ENCODE data around the gene USB1.

DNA sequence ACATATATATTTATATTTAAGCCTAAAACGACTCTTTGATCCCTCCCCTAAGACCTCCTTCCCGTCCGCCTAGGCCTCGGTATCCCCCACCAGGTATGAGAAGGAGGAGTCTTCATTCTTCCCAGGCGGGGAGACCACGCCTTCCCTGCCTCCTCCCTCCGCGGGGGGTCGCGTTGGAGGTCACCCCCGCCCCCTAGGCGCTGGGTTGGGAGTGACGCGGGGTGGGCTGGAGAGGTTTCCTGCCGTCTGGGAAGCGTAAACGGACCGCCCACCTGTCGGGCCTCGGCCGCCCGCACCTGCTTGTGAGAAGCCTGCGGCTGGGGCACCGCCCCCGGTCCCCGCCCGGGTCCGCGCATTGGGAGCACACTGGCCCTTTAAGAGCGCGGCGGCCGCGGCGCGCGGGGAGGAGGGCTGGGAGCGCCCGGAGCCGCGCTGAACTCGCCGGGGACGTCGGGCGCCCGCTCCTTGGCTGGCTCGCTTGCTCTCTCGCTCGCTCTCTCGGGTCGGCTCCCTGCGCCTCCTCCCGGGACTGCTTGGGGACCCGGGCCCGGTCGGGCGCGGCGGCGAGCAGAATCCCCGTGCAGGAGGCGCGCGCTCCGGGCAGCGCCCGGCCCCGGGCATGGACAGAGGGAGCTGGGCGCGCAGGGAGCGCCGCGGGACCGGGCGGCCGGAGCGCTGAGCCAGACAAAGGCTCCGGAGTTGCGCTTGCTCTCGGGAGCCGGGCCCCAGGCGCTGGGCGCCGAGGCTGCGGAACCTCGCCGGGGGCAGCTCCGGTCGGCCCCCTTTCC is 24.3 kb downstream of the USB1 start, which contains the start of gene MMP15:
- TF ChIP-seq EZH2phosphoT487 (IDR thresholded peaks at IDR 0.05; ENCODE audit: borderline replicate concordance, low read length) (no peak), EZH2 (IDR thresholded peaks at IDR 0.05; ENCODE audit: low read length, unreplicated experiment) (no peak)
- TF ChIP-seq, protein P1, sequence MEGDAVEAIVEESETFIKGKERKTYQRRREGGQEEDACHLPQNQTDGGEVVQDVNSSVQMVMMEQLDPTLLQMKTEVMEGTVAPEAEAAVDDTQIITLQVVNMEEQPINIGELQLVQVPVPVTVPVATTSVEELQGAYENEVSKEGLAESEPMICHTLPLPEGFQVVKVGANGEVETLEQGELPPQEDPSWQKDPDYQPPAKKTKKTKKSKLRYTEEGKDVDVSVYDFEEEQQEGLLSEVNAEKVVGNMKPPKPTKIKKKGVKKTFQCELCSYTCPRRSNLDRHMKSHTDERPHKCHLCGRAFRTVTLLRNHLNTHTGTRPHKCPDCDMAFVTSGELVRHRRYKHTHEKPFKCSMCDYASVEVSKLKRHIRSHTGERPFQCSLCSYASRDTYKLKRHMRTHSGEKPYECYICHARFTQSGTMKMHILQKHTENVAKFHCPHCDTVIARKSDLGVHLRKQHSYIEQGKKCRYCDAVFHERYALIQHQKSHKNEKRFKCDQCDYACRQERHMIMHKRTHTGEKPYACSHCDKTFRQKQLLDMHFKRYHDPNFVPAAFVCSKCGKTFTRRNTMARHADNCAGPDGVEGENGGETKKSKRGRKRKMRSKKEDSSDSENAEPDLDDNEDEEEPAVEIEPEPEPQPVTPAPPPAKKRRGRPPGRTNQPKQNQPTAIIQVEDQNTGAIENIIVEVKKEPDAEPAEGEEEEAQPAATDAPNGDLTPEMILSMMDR (conservative IDR thresholded peaks at IDR 0.05; ENCODE audit: low read depth, low read length): no peak
